COLO668 (cell line): ENCODE data around the gene GPR15.

Experiments
- DNase-seq: peaks from one replicate; lab custom pipeline; 2025; ENCODE audit not compliant: unreplicated experiment; lab: John Stamatoyannopoulos, UW

Gene GPR15

GRCh38 chr3:98582042-98582441 lies 50.3 kb downstream of the GPR15 start:
- DNase-seq: no peak

- DNase-seq: no peak
Observed at GRCh38 chr3:98583766-98584165, 52.0 kb downstream of the GPR15 start.
